ENCODE measurements around the gene PEX26. TPM values are rescaled to one million over a fixed set of nuclear protein-coding genes. Genes with fewer than 3 reads are reported as not detected.
"Not testable (repeated sequence)": the region's sequence is repeated elsewhere in the genome, so short reads cannot be mapped to it uniquely, and the experiment has no call there.

Gene PEX26
- total and polyA plus RNA-seq, 9 donors, result 13.0 to 33.4 (median 23.5) TPM

- no peaks in the 10 kb centered on the region for H3K27me3 ChIP-seq
- no peak overlapping the region for H3K27ac ChIP-seq
- DNase-seq, result no peak
- intact Hi-C loops (cut with DNase I), result no loop called here
- H3K36me3 ChIP-seq, result no peaks in the 10 kb centered on the region
- no peaks in the 10 kb centered on the region for H3K4me1 ChIP-seq (ENCODE audit: insufficient read depth)
- H3K4me3 ChIP-seq, result no peak overlapping the region
- TF ChIP-seq, protein P1, sequence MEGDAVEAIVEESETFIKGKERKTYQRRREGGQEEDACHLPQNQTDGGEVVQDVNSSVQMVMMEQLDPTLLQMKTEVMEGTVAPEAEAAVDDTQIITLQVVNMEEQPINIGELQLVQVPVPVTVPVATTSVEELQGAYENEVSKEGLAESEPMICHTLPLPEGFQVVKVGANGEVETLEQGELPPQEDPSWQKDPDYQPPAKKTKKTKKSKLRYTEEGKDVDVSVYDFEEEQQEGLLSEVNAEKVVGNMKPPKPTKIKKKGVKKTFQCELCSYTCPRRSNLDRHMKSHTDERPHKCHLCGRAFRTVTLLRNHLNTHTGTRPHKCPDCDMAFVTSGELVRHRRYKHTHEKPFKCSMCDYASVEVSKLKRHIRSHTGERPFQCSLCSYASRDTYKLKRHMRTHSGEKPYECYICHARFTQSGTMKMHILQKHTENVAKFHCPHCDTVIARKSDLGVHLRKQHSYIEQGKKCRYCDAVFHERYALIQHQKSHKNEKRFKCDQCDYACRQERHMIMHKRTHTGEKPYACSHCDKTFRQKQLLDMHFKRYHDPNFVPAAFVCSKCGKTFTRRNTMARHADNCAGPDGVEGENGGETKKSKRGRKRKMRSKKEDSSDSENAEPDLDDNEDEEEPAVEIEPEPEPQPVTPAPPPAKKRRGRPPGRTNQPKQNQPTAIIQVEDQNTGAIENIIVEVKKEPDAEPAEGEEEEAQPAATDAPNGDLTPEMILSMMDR (IDR thresholded peaks at IDR 0.05), result no peak
- no peak for TF ChIP-seq POLR2A (IDR thresholded peaks at IDR 0.05)
- no peak for TF ChIP-seq EP300 (IDR thresholded peaks at IDR 0.05)
- no peaks in the 10 kb centered on the region for H3K9me3 ChIP-seq
- 89 to 95% (median 90%) methylated on average over 4 of the region's 4 CpGs for WGBS, 3 donors
These were observed 23.7 kb downstream of the PEX26 start for GRCh38 chr22:18101536-18101935.

GRCh38 chr22:18103527-18104269, 25.9 kb downstream of the PEX26 start:
- Histone ChIP-seq H3K27ac (no peak overlapping the region), H3K36me3 (no peaks in the 10 kb centered on the region), H3K9me3 (no peaks in the 10 kb centered on the region), H3K4me1 (ENCODE audit: insufficient read depth) (no peaks in the 10 kb centered on the region), H3K4me3 (no peak overlapping the region), H3K27me3 (no peaks in the 10 kb centered on the region)
- TF ChIP-seq, protein P1 (IDR thresholded peaks at IDR 0.05), result no peak
- no peak for TF ChIP-seq POLR2A (IDR thresholded peaks at IDR 0.05)
- no peak for TF ChIP-seq EP300 (IDR thresholded peaks at IDR 0.05)
- WGBS, 3 donors, result 95% methylated on average over 14 of the region's 14 CpGs
- intact Hi-C loops (cut with DNase I), result no loop called here
- no peak for DNase-seq

GRCh38 chr22:18104566-18104965, 26.8 kb downstream of the PEX26 start:
- intact Hi-C loops (cut with DNase I), result no loop called here
- no peaks in the 10 kb centered on the region for H3K27me3 ChIP-seq
- no peaks in the 10 kb centered on the region for H3K4me1 ChIP-seq (ENCODE audit: insufficient read depth)
- 93 to 96% (median 95%) methylated on average over 4 of the region's 4 CpGs for WGBS, 3 donors
- H3K4me3 ChIP-seq, result no peak overlapping the region
- H3K27ac ChIP-seq, result no peak overlapping the region
- H3K36me3 ChIP-seq, result no peaks in the 10 kb centered on the region
- H3K9me3 ChIP-seq, result no peaks in the 10 kb centered on the region
- DNase-seq, result no peak
- TF ChIP-seq POLR2A (IDR thresholded peaks at IDR 0.05) (no peak), EP300 (IDR thresholded peaks at IDR 0.05) (no peak)
- TF ChIP-seq, protein P1 (IDR thresholded peaks at IDR 0.05), result no peak

DNA sequence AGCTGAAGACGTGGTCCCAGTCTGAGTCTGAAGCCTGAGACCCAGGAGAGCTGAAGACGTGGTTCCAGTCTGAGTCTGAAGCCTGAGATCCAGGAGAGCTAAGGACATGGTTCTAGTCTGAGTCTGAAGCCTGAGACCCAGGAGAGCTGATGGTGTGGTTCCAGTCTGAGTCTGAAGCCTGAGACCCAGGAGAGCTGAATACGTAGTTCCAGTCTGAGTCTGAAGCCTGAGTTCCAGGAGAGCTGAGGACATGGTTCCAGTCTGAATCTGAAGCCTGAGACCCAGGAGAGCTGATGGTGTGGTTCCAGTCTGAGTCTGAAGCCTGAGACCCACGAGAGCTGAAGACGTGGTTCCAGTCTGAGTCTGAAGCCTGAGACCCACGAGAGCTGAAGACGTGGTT, 28.2 kb downstream of the PEX26 start:
- H3K4me1 ChIP-seq (ENCODE audit: insufficient read depth), result peaks cover 11% of the 10 kb centered on the region
- H3K4me3 ChIP-seq; intact Hi-C loops (cut with DNase I); H3K27ac ChIP-seq; H3K9me3 ChIP-seq; H3K27me3 ChIP-seq; DNase-seq; H3K36me3 ChIP-seq: not testable (repeated sequence)
- 81 to 98% (median 95%) methylated on average over 6 to 7 of the region's 7 CpGs for WGBS, 3 donors

DNA sequence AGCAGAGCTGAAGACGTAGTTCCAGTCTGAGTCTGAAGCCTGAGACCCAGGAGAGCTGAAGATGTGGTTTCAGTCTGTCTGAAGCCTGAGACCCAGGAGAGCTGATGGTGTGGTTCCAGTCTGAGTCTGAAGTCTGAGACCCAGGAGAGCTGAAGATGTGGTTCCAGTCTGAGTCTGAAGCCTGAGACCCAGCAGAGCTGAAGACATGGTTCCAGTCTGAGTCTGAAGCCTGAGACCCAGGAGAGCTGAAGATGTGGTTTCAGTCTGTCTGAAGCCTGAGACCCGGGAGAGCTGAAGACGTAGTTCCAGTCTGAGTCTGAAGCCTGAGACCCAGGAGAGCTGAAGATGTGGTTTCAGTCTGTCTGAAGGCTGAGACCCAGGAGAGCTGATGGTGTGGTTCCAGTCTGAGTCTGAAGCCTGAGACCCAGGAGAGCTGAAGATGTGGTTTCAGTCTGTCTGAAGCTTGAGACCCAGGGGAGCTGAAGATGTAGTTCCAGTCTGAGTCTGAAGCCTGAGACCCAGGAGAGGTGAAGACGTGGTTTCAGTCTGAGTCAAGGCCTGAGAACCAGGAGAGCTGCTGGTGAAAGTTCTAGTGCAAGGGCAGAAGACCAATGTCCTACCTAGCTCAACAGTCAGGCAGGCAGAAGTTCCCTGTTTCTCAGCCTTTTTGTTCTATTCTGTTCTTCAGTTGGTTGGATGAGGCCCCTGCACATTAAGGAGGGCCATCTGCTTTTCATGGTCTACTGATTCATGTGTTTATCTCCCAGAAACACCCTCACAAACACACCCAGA, 29.0 kb downstream of the PEX26 start:
- intact Hi-C loops (cut with DNase I); H3K36me3 ChIP-seq: not testable (repeated sequence)
- WGBS, 3 donors, result 53 to 92% (median 75%) methylated on average over 4 of the region's 4 CpGs

More for the DNA sequence above, 29.0 kb downstream of the PEX26 start:
- not testable (repeated sequence) for H3K9me3 ChIP-seq, H3K27ac ChIP-seq, DNase-seq, H3K27me3 ChIP-seq, H3K4me3 ChIP-seq
- H3K4me1 ChIP-seq (ENCODE audit: insufficient read depth), result peaks cover 14% of the 10 kb centered on the region

All from ovary (tissue), 9 donors.